Measurements from ENCODE around the gene SHD.

Gene SHD

DNA sequence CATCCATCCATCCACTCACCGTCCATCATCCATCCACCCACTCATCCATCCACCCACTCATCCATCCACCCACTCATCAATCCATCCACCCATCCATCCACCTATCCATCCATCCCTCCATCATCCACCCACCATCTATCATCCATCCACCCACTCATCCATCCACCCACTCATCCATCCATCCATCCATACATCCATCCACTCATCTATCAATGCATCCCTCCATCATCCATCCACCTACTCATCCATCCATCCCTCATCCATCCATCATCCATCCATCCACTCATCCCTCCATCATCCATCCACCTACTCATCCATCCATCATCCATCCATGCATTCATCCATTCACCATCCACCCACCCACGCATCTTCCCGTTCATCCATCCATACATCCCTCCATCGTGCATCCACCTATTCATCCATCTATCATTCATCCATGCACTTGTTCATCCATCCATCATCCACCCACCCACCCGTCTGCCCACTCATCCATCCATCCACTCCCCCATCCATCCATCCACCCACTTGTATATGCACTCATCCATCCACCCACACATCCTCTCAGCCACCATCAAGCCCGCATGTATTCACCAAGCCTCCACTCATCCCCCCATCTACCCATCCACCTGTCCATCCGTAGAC lies 56.0 kb downstream of the SHD start:
- H3K4me3 ChIP-seq (ENCODE audit: low read depth, low read length): no peak overlapping the region

DNA sequence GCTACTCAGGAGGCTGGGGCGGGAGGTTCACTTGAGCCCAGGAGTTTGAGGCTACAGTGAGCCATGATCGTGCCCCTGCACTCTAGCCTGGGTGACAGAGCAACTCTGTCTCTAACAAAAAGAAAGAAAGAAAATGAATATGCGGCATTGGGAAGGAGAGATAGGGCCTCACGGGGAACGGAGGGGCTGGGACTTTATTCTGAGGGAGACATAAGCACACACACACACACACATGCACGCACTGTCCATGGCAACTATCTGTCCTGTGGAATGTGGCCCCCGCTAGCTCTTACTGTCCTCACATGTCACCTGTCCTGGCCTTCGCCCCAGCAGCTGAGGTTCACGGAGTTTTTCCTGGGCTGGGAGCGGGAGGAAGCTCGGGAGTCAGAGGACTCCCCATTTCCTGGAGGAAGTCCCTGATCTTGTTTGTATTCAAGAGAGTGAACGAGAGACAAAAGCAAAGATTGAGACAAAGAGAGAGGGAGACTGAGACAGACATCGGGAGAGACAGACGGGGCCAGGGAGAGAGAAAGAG lies 58.9 kb downstream of the SHD start:
- no peak for DNase-seq (ENCODE audit: low read depth)
- H3K4me3 ChIP-seq (ENCODE audit: low read depth, low read length): no peak overlapping the region
- no peak for TF ChIP-seq POLR2A (IDR thresholded peaks at IDR 0.05; ENCODE audit: extremely low read depth, insufficient read length)
- TF ChIP-seq, protein P1, sequence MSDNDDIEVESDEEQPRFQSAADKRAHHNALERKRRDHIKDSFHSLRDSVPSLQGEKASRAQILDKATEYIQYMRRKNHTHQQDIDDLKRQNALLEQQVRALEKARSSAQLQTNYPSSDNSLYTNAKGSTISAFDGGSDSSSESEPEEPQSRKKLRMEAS (IDR thresholded peaks at IDR 0.05; ENCODE audit: low read depth, low read length): no peak
- TF ChIP-seq, protein P2, sequence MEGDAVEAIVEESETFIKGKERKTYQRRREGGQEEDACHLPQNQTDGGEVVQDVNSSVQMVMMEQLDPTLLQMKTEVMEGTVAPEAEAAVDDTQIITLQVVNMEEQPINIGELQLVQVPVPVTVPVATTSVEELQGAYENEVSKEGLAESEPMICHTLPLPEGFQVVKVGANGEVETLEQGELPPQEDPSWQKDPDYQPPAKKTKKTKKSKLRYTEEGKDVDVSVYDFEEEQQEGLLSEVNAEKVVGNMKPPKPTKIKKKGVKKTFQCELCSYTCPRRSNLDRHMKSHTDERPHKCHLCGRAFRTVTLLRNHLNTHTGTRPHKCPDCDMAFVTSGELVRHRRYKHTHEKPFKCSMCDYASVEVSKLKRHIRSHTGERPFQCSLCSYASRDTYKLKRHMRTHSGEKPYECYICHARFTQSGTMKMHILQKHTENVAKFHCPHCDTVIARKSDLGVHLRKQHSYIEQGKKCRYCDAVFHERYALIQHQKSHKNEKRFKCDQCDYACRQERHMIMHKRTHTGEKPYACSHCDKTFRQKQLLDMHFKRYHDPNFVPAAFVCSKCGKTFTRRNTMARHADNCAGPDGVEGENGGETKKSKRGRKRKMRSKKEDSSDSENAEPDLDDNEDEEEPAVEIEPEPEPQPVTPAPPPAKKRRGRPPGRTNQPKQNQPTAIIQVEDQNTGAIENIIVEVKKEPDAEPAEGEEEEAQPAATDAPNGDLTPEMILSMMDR (IDR thresholded peaks at IDR 0.05; ENCODE audit: low read depth, low read length): no peak
- no peak for TF ChIP-seq MYC (IDR thresholded peaks at IDR 0.05; ENCODE audit: low read depth, low read length)

More for the DNA sequence above, 56.0 kb downstream of the SHD start:
- no peak for DNase-seq (ENCODE audit: low read depth)
- TF ChIP-seq MYC (IDR thresholded peaks at IDR 0.05; ENCODE audit: low read depth, low read length) (no peak), POLR2A (IDR thresholded peaks at IDR 0.05; ENCODE audit: extremely low read depth, insufficient read length) (no peak)
- TF ChIP-seq, protein P1 (IDR thresholded peaks at IDR 0.05; ENCODE audit: low read depth, low read length): no peak
- TF ChIP-seq, protein P2 (IDR thresholded peaks at IDR 0.05; ENCODE audit: low read depth, low read length): no peak

DNA sequence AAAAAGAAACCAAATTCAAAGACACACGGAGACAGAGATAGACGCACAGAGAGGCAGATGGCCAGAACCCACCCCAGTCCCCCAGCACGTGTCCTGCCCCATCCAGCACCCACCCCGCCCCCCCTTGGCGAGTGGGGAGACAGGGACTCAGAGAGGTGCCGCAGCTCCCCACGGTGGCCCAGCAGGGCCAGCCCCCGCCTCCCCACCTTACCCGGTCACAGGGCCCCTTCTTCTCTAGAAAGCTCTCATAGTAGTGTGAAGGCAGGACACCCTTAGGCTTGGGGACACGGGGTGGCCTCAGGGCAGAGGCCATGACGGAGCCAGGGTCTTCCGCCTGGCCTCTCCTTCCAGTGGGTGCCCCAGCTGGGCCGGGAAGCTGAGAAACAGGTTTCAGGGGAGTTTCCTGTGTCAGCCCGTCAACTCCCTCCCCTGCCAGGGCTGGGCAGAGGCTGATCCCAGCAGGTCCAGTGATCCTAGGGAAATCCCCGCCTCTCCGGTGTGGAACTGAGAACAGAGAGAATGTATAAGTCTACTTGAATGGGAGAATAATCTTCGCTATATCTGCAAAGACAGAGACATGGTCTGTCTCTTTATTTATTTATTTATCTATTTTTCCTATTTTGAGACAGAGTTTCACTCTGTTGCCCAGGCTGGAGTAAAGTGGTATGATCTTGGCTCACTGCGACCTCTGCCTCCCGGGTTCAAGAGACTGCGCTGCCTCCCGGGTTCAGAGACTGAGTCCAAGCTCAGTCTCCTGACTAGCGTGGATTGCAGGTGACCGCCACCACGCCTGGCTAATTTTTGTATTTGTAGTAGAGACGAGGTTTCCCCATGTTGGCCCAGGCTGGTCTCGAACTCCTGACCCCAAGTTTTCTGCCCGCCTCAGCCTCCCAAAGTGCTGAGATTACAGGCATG lies 59.6 kb downstream of the SHD start, which contains the start of gene STAP2:
Gene STAP2 (minus strand): TSS at position 387 of the 915 bp plus-strand sequence. CDS start 74 bp downstream, at position 313.
- no peak within 1 kb of the TSS for H3K4me3 ChIP-seq (ENCODE audit: low read depth, low read length)
- TF ChIP-seq MYC (IDR thresholded peaks at IDR 0.05; ENCODE audit: low read depth, low read length) (no peak), POLR2A (IDR thresholded peaks at IDR 0.05; ENCODE audit: extremely low read depth, insufficient read length) (no peak)
- TF ChIP-seq, protein P2 (IDR thresholded peaks at IDR 0.05; ENCODE audit: low read depth, low read length): no peak
- TF ChIP-seq, protein P1 (IDR thresholded peaks at IDR 0.05; ENCODE audit: low read depth, low read length): no peak
- no peak for DNase-seq (ENCODE audit: low read depth)
